Neutrophil (primary cell): ENCODE data around the gene BAD.

ENCODE experiments used
- H3K27ac ChIP-seq: fragments of 200-600 bp; sonication (generic); 2 replicates; pipeline ENCODE4 v1.5.1; 2016; ENCODE audit warnings: mild to moderate bottlenecking, moderate library complexity
- H3K27me3 ChIP-seq: fragments of 200-600 bp; sonication (generic); 2 replicates; pipeline ENCODE4 v1.6.0; 2016; ENCODE audit warnings: mild to moderate bottlenecking
- H3K36me3 ChIP-seq: fragments of 200-600 bp; sonication (generic); 2 replicates; pipeline ENCODE4 v1.5.1; 2017
- H3K4me1 ChIP-seq, 2 experiments: fragments of 200-600 bp in 1 of 2; sonication (generic) in 1 of 2; 1 replicate in 1 of 2; 2 replicates in 1 of 2; pipeline versions ENCODE4 v1.5.1 to v1.6.1; 2013 to 2016; ENCODE audit warnings: low read depth in 1 of 2, low read length in 1 of 2, mild to moderate bottlenecking in 1 of 2, moderate library complexity in 1 of 2; ENCODE audit not compliant: control insufficient read depth in 1 of 2, insufficient read depth in 1 of 2
- H3K4me3 ChIP-seq, 2 experiments: fragments of 200-600 bp in 1 of 2; sonication (generic) in 1 of 2; 1 replicate in 1 of 2; 2 replicates in 1 of 2; pipeline ENCODE4 v1.5.1; 2013 to 2016; ENCODE audit warnings: low read depth in 1 of 2, low read length in 1 of 2, mild to moderate bottlenecking in 1 of 2, moderate library complexity in 1 of 2
- H3K9me3 ChIP-seq: fragments of 200-600 bp; sonication (generic); 2 replicates; pipeline ENCODE4 v1.5.1; 2016
- TF ChIP-seq, protein P1 (sequence below): fragments of 200-600 bp; sonication (generic); IDR thresholded peaks from 2 replicates; pipeline ENCODE4 v1.5.1; 2016; ENCODE audit warnings: antibody characterized with exemption

Gene BAD

DNA sequence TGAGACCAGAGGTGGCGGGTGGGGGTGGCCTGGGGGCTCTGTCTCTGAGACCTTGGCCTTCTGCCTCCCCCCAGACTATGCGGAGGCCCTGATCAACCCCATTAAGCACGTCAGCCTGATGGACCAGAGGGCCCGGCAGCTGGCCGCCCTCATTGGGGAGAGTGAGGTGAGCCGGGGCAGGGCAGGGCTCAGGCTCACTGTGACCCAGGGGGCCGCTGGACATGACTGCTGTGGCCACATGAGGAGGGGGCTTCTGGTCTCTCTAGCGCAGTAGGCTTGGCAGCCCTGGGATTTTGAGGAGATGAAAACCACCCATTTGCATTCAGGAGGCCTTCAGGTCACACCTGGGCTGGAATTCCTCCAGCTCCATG is 20.5 kb downstream of the BAD start:
- H3K9me3 ChIP-seq, result no peaks in the 10 kb centered on the region
- peaks cover 58% of the 10 kb centered on the region for H3K36me3 ChIP-seq
- H3K4me1 ChIP-seq, result peaks cover 14 to 15% of the 10 kb centered on the region in 2 experiments
- TF ChIP-seq, protein P1, sequence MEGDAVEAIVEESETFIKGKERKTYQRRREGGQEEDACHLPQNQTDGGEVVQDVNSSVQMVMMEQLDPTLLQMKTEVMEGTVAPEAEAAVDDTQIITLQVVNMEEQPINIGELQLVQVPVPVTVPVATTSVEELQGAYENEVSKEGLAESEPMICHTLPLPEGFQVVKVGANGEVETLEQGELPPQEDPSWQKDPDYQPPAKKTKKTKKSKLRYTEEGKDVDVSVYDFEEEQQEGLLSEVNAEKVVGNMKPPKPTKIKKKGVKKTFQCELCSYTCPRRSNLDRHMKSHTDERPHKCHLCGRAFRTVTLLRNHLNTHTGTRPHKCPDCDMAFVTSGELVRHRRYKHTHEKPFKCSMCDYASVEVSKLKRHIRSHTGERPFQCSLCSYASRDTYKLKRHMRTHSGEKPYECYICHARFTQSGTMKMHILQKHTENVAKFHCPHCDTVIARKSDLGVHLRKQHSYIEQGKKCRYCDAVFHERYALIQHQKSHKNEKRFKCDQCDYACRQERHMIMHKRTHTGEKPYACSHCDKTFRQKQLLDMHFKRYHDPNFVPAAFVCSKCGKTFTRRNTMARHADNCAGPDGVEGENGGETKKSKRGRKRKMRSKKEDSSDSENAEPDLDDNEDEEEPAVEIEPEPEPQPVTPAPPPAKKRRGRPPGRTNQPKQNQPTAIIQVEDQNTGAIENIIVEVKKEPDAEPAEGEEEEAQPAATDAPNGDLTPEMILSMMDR, result no peak
- no peak overlapping the region for H3K27ac ChIP-seq
- H3K4me3 ChIP-seq, result no peak overlapping the region
- H3K27me3 ChIP-seq, result no peaks in the 10 kb centered on the region

DNA sequence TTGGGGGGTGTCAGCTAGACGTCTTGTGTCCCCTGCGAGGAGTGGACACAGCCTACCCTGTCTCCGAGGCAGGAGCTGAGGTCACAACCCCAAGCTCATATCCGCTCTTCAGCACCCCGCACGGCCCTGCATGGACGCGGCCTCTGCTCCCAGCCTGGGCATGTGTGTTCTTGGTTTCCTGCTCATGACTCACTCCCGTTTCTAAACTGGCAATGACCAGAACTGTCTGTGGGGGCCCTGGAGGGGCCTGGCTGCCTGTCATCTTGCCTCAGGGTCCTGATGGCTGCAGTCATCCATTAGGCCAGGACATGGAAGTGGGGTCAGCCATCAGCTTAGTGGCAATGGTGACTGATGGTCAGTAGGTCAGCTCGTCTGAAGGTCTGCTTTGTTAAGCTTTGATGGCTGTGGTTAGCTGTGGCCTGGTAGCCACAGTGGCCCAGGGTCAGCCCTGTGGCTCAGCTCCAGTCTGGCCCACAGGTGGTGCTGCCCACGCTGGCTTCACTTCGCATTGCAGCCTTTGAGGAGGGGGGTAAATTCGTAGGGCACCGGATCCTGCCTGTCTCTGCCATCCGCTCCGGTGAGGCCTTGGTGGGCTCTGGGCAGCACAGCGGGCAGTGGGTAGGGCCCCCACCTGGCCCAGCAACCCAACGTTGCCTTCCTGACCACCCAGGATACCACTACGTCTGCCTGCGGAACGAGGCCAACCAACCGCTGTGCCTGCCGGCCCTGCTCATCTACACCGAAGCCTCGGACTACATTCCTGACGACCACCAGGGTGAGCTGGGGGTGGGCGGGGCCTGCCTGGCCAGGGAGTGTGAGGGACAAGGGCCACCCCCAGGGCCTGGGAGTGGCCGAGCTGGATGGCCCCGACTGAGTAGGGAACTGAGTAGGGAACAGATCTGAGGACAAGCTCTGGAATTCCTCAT is 21.2 kb downstream of the BAD start:
- H3K4me3 ChIP-seq, result no peak overlapping the region
- peaks cover 65% of the 10 kb centered on the region for H3K36me3 ChIP-seq
- H3K27ac ChIP-seq, result no peak overlapping the region
- no peaks in the 10 kb centered on the region for H3K27me3 ChIP-seq
- TF ChIP-seq, protein P1, result no peak
- H3K9me3 ChIP-seq, result no peaks in the 10 kb centered on the region
- H3K4me1 ChIP-seq, result peaks cover 8% of the 10 kb centered on the region in 2 experiments

DNA sequence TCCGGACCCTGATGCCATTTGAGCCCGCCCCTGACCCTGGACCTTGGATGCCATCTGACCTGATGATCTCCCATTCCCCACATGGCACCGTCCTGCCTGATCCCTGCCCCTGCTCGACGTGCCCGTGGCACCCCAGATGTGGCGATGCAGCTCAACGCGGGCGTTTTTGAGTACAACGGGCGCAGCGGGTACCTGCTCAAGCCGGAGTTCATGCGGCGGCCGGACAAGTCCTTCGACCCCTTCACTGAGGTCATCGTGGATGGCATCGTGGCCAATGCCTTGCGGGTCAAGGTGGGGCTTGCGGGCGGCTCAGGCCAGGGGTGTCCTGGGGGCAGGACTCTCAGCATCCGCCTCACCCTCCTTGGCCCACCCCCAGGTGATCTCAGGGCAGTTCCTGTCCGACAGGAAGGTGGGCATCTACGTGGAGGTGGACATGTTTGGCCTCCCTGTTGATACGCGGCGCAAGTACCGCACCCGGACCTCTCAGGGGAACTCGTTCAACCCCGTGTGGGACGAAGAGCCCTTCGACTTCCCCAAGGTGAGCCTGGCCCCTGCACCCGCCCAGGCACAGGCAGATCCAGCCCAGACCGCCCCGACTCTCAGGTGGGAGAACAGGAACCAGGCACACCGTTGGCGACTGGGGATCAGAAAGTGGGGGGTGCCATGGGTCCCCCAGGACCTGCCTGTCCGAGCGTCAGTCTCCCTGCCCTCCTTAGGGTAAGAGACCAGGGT is 22.0 kb downstream of the BAD start:
- no peaks in the 10 kb centered on the region for H3K27me3 ChIP-seq
- no peak overlapping the region for H3K4me3 ChIP-seq
- TF ChIP-seq, protein P1, result no peak
- no peaks in the 10 kb centered on the region for H3K4me1 ChIP-seq
- H3K9me3 ChIP-seq, result no peaks in the 10 kb centered on the region
- no peak overlapping the region for H3K27ac ChIP-seq
- H3K36me3 ChIP-seq, result peaks cover 66% of the 10 kb centered on the region

DNA sequence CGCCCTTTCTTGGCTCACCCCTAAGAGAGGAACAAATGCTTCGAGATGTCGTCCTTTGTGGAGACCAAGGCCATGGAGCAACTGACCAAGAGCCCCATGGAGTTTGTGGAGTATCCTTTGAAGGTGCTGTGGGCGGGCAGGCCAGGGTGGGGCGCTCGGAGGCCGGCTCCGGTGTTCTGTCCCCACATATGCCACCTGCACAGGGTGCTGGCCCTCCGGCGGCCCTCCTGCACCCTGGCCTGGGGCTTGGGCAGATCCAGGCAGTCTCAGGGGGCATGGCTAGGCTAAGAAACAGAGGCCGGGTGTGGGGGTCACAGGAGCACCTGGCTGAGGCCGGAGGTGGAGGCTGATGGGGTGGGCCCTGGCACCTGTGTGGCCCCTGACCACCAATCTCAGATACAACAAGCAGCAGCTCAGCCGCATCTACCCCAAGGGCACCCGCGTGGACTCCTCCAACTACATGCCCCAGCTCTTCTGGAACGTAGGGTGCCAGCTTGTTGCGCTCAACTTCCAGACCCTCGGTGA is 22.8 kb downstream of the BAD start:
- H3K9me3 ChIP-seq, result no peaks in the 10 kb centered on the region
- H3K4me3 ChIP-seq, result no peak overlapping the region
- peaks cover 67% of the 10 kb centered on the region for H3K36me3 ChIP-seq
- TF ChIP-seq, protein P1, result no peak
- no peaks in the 10 kb centered on the region for H3K27me3 ChIP-seq
- H3K27ac ChIP-seq, result no peak overlapping the region
- H3K4me1 ChIP-seq, result no peaks in the 10 kb centered on the region

DNA sequence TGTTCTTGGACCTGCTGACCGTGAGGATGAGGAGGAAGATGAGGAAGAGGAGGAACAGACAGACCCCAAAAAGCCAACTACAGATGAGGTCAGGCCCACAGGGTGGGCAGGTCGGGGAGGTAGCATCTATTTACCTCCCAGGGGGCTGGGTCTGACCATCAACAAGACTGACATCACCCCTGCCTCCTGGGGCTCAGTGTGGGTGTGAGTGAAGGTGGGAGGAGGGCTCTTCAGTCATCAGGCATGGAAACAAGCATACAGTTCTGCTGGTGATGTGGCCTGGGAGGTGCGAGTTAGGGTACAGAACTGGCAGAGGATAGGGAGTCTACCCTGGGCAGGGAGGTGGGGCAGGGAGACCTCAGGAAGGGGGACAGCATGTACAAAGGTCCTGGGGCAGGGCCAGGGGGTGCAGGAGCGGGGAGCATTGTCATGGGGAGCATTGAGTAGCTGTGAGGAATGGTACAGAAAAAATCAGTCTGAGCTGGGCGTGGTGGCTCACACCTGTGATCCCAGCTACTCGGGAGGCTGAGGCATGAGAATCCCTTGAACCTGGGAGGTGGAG is 24.2 kb downstream of the BAD start:
- no peak overlapping the region for H3K4me3 ChIP-seq

More for the DNA sequence above, 24.2 kb downstream of the BAD start:
- Histone ChIP-seq H3K36me3 (peaks cover 67% of the 10 kb centered on the region), H3K27ac (no peak overlapping the region), H3K4me1 (no peaks in the 10 kb centered on the region), H3K27me3 (no peaks in the 10 kb centered on the region), H3K9me3 (no peaks in the 10 kb centered on the region)
- TF ChIP-seq, protein P1, result no peak
